ENCODE measurements around the gene HPGDS.

Gene HPGDS

GRCh38 chr4:94371290-94371689 lies 28.7 kb upstream of the HPGDS start:
- Histone ChIP-seq H3K79me2 (ENCODE audit: insufficient read depth, low read length) (no peaks in the 10 kb centered on the region), H3K4me1 (ENCODE audit: insufficient read depth, low read length, severe bottlenecking) (no peaks in the 10 kb centered on the region), H3K9me3 (ENCODE audit: low read length) (no peaks in the 10 kb centered on the region), H3K4me2 (ENCODE audit: low read length) (no peak overlapping the region), H3K27ac (ENCODE audit: low read depth, low read length, poor library complexity, severe bottlenecking) (no peak overlapping the region), H3K4me3 (ENCODE audit: low read depth, low read length, poor library complexity, severe bottlenecking) (no peak overlapping the region), H3K9me2 (ENCODE audit: low read depth, low read length) (no peaks in the 10 kb centered on the region), H2AFZ (ENCODE audit: low read length) (no peak overlapping the region), H4K20me1 (ENCODE audit: insufficient read depth, low read length) (no peaks in the 10 kb centered on the region), H3F3A (ENCODE audit: insufficient read depth, low read length) (no peaks in the 10 kb centered on the region), H3K36me3 (ENCODE audit: insufficient read depth, low read length) (no peaks in the 10 kb centered on the region), H3K9ac (ENCODE audit: low read length) (no peak overlapping the region), H3K27me3 (ENCODE audit: insufficient read depth, low read length) (no peaks in the 10 kb centered on the region)
- no peak for TF ChIP-seq CTCF (IDR thresholded peaks at IDR 0.05; ENCODE audit: low read length)
- TF ChIP-seq EZH2 (IDR thresholded peaks at IDR 0.05; ENCODE audit: borderline replicate concordance, low read length) = no peak

- H3K27ac ChIP-seq (ENCODE audit: low read depth, low read length, poor library complexity, severe bottlenecking) = no peak overlapping the region
- H3K9ac ChIP-seq (ENCODE audit: low read length) = no peak overlapping the region
- H3K4me2 ChIP-seq (ENCODE audit: low read length) = no peak overlapping the region
- no peaks in the 10 kb centered on the region for H3K9me3 ChIP-seq (ENCODE audit: low read length)
- H3K4me1 ChIP-seq (ENCODE audit: insufficient read depth, low read length, severe bottlenecking) = no peaks in the 10 kb centered on the region
- no peaks in the 10 kb centered on the region for H3F3A ChIP-seq (ENCODE audit: insufficient read depth, low read length)
- H4K20me1 ChIP-seq (ENCODE audit: insufficient read depth, low read length) = no peaks in the 10 kb centered on the region
- H3K36me3 ChIP-seq (ENCODE audit: insufficient read depth, low read length) = no peaks in the 10 kb centered on the region
- no peaks in the 10 kb centered on the region for H3K27me3 ChIP-seq (ENCODE audit: insufficient read depth, low read length)
- no peak overlapping the region for H2AFZ ChIP-seq (ENCODE audit: low read length)
- TF ChIP-seq CTCF (IDR thresholded peaks at IDR 0.05; ENCODE audit: low read length) (no peak), EZH2 (IDR thresholded peaks at IDR 0.05; ENCODE audit: borderline replicate concordance, low read length) (no peak)
- H3K79me2 ChIP-seq (ENCODE audit: insufficient read depth, low read length) = no peaks in the 10 kb centered on the region
- H3K9me2 ChIP-seq (ENCODE audit: low read depth, low read length) = no peaks in the 10 kb centered on the region
- H3K4me3 ChIP-seq (ENCODE audit: low read depth, low read length, poor library complexity, severe bottlenecking) = no peak overlapping the region
These were observed 28.1 kb upstream of the HPGDS start for GRCh38 chr4:94370533-94371254.

- Histone ChIP-seq H3K4me1 (ENCODE audit: insufficient read depth, low read length, severe bottlenecking) (no peaks in the 10 kb centered on the region), H3K9me3 (ENCODE audit: low read length) (no peaks in the 10 kb centered on the region), H3K27me3 (ENCODE audit: insufficient read depth, low read length) (no peaks in the 10 kb centered on the region), H3K79me2 (ENCODE audit: insufficient read depth, low read length) (no peaks in the 10 kb centered on the region), H4K20me1 (ENCODE audit: insufficient read depth, low read length) (no peaks in the 10 kb centered on the region), H3K9ac (ENCODE audit: low read length) (no peak overlapping the region), H2AFZ (ENCODE audit: low read length) (no peak overlapping the region), H3K9me2 (ENCODE audit: low read depth, low read length) (no peaks in the 10 kb centered on the region), H3K4me2 (ENCODE audit: low read length) (no peak overlapping the region), H3K4me3 (ENCODE audit: low read depth, low read length, poor library complexity, severe bottlenecking) (no peak overlapping the region), H3F3A (ENCODE audit: insufficient read depth, low read length) (no peaks in the 10 kb centered on the region), H3K27ac (ENCODE audit: low read depth, low read length, poor library complexity, severe bottlenecking) (no peak overlapping the region), H3K36me3 (ENCODE audit: insufficient read depth, low read length) (no peaks in the 10 kb centered on the region)
- no peak for TF ChIP-seq EZH2 (IDR thresholded peaks at IDR 0.05; ENCODE audit: borderline replicate concordance, low read length)
- TF ChIP-seq CTCF (IDR thresholded peaks at IDR 0.05; ENCODE audit: low read length) = no peak
These were observed 26.4 kb upstream of the HPGDS start for GRCh38 chr4:94369046-94369445.
